ENCODE data around the gene GRID2.

The GRID2 gene

DNA sequence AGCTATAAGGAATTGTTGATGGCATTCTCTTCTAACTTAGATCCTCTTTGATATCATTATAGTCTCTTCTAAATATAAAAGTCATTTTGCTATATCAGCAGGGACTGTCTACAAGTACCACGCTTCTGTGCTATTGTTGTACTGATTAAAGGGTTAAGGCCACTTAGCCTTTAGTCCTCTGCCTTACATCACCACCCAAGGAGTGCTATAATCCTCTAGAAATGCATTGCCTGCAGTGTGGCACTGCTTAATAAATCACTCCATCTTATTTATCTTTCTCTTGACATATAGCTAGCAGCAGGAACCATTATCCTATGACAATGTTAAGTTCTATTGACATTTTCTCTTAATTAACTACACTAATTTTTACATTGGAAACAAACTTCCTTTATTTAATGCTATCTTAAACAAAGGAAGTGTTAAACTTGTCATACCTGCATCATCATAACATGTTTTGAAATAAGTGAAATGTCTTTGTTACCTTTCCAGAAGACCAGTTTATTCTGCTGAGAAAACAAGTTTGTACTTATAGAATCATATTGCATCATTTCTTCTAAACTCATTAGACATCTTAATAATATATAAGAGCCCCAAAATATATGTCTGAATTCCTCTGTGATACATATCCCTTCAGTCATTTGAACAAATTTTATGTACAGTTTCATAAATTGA lies 1163.9 kb downstream of the GRID2 start:
- TF ChIP-seq POLR2A (IDR thresholded peaks at IDR 0.05; ENCODE audit: low read depth, low read length) = no peak
- TF ChIP-seq TAF1 (IDR thresholded peaks at IDR 0.05; ENCODE audit: borderline replicate concordance, low read depth, low read length) = no peak
- TF ChIP-seq POLR2AphosphoS5 (IDR thresholded peaks at IDR 0.05; ENCODE audit: low read depth, low read length) = no peak
- no peak for FAIRE-seq
- no peak for DNase-seq (ENCODE audit: insufficient read length)

DNA sequence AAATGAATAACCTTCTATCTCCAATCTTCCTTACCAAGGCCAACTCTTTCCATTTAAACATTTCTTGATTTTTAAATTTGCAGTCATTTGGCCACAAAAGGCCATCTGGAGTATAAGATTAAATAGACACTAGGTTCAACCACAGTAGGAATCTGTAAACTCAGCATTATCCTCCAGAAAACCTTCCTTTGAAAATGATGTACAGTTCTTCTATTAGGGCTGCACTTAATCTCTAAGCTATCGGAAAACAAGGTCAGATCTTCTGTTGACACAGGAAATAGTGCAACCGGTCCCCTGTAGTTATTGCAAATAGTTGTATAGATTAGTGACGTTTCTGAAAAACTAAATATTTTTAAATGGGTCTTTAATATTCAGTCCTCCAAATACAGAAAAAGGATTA lies 1165.8 kb downstream of the GRID2 start:
- FAIRE-seq (no peak), DNase-seq (ENCODE audit: insufficient read length) (no peak)
- TF ChIP-seq POLR2AphosphoS5 (IDR thresholded peaks at IDR 0.05; ENCODE audit: low read depth, low read length) (no peak), POLR2A (IDR thresholded peaks at IDR 0.05; ENCODE audit: low read depth, low read length) (no peak), TAF1 (IDR thresholded peaks at IDR 0.05; ENCODE audit: borderline replicate concordance, low read depth, low read length) (no peak)

DNA sequence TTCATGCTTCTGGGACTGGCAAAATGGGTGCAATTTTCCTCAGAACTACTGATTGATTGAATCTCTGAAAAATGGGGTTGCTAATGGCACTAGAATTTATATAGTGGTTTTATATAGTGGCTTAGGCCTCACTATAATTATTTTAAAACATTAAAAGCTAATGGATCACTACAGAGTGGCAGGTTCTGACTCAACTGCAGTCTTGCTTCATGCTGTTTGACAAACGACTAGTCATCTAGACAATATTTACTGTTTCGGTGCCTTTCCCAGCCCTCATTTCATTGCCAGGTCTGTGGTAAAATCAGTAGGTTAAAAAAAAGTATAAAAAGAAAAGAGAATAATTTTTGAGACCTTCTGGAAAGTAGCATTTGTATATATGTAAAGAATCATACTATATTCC lies 1172.0 kb downstream of the GRID2 start:
- DNase-seq (ENCODE audit: insufficient read length) (no peak), FAIRE-seq (no peak)
- no peak for TF ChIP-seq POLR2AphosphoS5 (IDR thresholded peaks at IDR 0.05; ENCODE audit: low read depth, low read length)
- TF ChIP-seq POLR2A (IDR thresholded peaks at IDR 0.05; ENCODE audit: low read depth, low read length) = no peak
- no peak for TF ChIP-seq TAF1 (IDR thresholded peaks at IDR 0.05; ENCODE audit: borderline replicate concordance, low read depth, low read length)

DNA sequence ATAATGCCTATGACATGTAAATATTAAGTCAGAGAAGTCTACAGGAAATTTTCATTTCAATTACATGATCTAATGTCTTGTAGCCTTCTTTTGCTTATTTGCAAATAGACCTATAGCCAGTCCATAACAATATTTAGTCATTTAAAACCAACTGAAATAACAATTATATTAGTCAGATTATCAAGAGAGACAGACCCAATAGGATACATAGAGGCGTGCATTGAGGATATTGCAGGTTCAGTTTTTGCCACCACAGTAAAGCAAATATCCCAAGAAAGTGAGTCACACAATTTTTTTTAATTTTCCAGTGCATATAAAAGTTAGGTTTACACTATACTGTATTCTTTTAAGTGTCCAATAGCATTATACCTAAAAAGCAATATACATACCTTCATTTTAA lies 1175.0 kb downstream of the GRID2 start:
- DNase-seq (ENCODE audit: insufficient read length) (no peak), FAIRE-seq (no peak)
- TF ChIP-seq TAF1 (IDR thresholded peaks at IDR 0.05; ENCODE audit: borderline replicate concordance, low read depth, low read length) = no peak
- no peak for TF ChIP-seq POLR2A (IDR thresholded peaks at IDR 0.05; ENCODE audit: low read depth, low read length)
- no peak for TF ChIP-seq POLR2AphosphoS5 (IDR thresholded peaks at IDR 0.05; ENCODE audit: low read depth, low read length)

DNA sequence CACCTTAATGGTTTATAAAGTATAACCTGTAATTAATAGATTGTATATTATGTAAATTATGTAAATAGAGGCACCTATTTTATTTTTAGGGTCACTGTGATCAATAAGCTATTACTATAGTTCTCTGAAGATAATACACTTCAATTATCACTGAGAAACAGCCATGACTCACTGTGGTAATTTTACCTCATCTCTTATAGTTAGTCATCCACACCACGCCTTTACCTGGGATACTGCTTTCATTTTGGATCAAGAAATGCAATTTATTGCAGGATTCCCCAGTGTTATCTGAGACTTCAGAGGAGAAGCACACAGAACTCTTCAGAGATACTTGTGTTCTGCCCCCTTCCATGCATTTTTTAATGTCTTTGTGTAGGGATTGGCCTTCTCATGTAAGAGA lies 1176.7 kb downstream of the GRID2 start:
- TF ChIP-seq TAF1 (IDR thresholded peaks at IDR 0.05; ENCODE audit: borderline replicate concordance, low read depth, low read length) (no peak), POLR2AphosphoS5 (IDR thresholded peaks at IDR 0.05; ENCODE audit: low read depth, low read length) (no peak), POLR2A (IDR thresholded peaks at IDR 0.05; ENCODE audit: low read depth, low read length) (no peak)
- FAIRE-seq (no peak), DNase-seq (ENCODE audit: insufficient read length) (no peak)

DNA sequence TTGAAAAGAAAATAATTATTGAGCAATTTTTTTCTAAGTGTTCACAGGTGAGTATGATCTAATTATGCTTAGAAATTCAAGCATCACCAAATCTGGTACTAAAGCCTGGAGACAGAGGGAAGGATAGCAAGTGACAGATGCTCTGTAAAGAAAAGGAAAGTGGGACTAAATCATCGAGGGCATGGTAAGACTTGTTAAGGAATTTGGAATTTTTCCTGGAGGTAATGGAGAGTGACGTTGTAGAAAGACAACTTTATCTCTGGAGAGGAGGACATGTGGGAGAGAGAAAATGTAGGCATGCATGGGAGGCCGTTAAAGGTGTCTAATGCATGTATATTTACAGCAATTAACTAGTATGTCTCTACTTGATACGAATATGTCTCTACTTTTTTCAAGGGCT lies 1191.6 kb downstream of the GRID2 start:
- TF ChIP-seq POLR2AphosphoS5 (IDR thresholded peaks at IDR 0.05; ENCODE audit: low read depth, low read length) (no peak), TAF1 (IDR thresholded peaks at IDR 0.05; ENCODE audit: borderline replicate concordance, low read depth, low read length) (no peak), POLR2A (IDR thresholded peaks at IDR 0.05; ENCODE audit: low read depth, low read length) (no peak)
- FAIRE-seq (no peak), DNase-seq (ENCODE audit: insufficient read length) (no peak)

DNA sequence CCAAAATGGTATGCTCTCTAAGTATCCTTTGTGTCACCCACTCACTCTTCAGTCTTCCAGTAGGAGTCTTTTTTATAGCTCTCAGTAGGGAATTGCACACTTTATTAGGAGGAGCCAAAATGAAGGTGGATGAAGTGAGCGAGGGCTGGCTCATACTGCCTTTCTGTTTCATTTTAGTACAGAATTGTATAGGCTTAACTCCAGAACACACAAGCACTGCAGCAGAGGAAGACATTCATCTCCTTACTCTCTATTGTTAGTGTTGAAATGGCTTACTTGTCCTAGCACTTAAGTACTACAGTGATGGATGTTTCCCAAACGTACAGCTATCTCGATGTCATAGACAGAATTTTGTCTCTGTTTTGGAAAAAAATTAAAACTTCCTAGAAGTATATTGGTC lies 1197.5 kb downstream of the GRID2 start:
- no peak for DNase-seq (ENCODE audit: insufficient read length)
- TF ChIP-seq TAF1 (IDR thresholded peaks at IDR 0.05; ENCODE audit: borderline replicate concordance, low read depth, low read length) (no peak), POLR2A (IDR thresholded peaks at IDR 0.05; ENCODE audit: low read depth, low read length) (no peak), POLR2AphosphoS5 (IDR thresholded peaks at IDR 0.05; ENCODE audit: low read depth, low read length) (no peak)

DNA sequence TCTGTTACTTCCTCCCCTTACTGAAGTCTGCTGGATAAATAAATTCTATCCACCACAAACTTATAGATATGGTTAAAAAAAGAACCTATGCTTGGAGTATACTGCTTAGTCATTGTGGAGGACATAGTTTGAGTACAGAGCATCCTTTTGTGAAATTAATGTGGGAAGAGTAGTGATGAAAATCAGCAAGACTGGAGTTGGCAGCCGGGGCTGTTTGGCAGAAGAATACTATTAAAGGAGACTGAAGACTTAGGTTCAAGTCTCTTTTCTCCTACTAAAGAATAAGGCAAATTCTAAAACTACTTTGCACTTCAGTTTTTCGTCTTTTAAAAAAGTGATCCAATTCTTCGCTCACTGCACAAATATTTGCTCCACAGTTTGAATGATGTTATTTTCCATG lies 1198.2 kb downstream of the GRID2 start:
- FAIRE-seq (no peak), DNase-seq (ENCODE audit: insufficient read length) (no peak)
- TF ChIP-seq POLR2AphosphoS5 (IDR thresholded peaks at IDR 0.05; ENCODE audit: low read depth, low read length) (no peak), POLR2A (IDR thresholded peaks at IDR 0.05; ENCODE audit: low read depth, low read length) (no peak), TAF1 (IDR thresholded peaks at IDR 0.05; ENCODE audit: borderline replicate concordance, low read depth, low read length) (no peak)

More for the DNA sequence above, 1197.5 kb downstream of the GRID2 start:
- FAIRE-seq = no peak

DNA sequence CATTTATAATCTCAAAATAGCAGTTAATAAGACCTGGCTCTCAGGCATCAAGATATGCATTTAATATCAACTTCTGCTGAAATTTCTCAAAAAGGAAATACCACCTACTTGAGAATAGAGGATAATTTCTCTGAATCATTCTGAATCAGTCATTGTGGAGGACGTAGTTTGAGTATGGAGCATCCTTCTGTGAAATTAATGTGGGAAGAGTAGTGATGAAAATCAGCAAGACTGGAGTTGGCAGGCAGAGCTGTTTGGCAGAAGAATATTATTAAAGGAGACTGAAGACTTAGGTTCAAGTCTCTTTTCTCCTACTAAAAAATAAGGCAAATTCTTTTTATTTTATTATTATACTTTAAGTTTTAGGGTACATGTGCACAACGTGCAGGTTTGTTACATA lies 1199.2 kb downstream of the GRID2 start:
- no peak for TF ChIP-seq POLR2AphosphoS5 (IDR thresholded peaks at IDR 0.05; ENCODE audit: low read depth, low read length)
- no peak for TF ChIP-seq TAF1 (IDR thresholded peaks at IDR 0.05; ENCODE audit: borderline replicate concordance, low read depth, low read length)
- TF ChIP-seq POLR2A (IDR thresholded peaks at IDR 0.05; ENCODE audit: low read depth, low read length) = no peak
- DNase-seq (ENCODE audit: insufficient read length) (no peak), FAIRE-seq (no peak)

DNA sequence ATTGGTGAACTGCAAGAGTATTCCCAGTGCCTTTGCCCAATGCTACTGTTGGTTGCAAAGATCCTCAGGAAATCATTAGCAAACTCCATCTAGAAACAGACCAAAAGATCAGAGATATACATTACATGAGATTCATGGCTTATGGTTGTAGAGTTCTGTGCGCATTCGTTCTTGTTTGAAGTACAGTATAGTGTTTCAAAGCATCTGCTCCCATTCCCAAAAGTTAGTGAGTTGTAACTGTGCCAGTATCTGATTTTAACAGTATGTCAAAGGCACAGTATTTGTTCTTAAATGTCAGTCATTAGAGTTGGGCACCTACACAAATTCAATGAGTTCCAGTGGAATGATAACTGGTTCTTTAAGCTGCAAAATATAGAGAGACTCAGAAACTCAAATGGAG lies 1210.1 kb downstream of the GRID2 start:
- DNase-seq (ENCODE audit: insufficient read length) (no peak), FAIRE-seq (no peak)
- no peak for TF ChIP-seq POLR2AphosphoS5 (IDR thresholded peaks at IDR 0.05; ENCODE audit: low read depth, low read length)
- no peak for TF ChIP-seq POLR2A (IDR thresholded peaks at IDR 0.05; ENCODE audit: low read depth, low read length)
- TF ChIP-seq TAF1 (IDR thresholded peaks at IDR 0.05; ENCODE audit: borderline replicate concordance, low read depth, low read length) = no peak

DNA sequence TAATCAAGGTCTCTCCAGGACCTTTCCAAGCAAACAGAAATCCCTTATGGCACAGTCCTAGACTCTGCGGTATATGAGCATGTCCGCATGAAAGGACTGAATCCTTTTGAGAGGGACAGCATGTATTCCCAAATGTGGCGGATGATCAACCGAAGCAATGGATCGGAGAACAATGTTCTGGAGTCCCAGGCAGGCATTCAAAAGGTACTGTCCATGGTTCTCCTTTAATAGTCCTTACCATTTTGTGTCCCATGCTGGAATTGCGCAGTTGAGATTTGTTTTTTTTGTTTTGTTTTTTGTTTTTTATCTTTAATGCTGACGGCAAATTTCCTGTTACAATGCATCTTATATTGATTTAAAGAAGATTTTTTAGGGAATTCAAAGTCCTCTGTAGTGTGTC lies 1211.4 kb downstream of the GRID2 start:
- DNase-seq (ENCODE audit: insufficient read length) (no peak), FAIRE-seq (no peak)
- TF ChIP-seq POLR2AphosphoS5 (IDR thresholded peaks at IDR 0.05; ENCODE audit: low read depth, low read length) = no peak
- no peak for TF ChIP-seq POLR2A (IDR thresholded peaks at IDR 0.05; ENCODE audit: low read depth, low read length)
- no peak for TF ChIP-seq TAF1 (IDR thresholded peaks at IDR 0.05; ENCODE audit: borderline replicate concordance, low read depth, low read length)

DNA sequence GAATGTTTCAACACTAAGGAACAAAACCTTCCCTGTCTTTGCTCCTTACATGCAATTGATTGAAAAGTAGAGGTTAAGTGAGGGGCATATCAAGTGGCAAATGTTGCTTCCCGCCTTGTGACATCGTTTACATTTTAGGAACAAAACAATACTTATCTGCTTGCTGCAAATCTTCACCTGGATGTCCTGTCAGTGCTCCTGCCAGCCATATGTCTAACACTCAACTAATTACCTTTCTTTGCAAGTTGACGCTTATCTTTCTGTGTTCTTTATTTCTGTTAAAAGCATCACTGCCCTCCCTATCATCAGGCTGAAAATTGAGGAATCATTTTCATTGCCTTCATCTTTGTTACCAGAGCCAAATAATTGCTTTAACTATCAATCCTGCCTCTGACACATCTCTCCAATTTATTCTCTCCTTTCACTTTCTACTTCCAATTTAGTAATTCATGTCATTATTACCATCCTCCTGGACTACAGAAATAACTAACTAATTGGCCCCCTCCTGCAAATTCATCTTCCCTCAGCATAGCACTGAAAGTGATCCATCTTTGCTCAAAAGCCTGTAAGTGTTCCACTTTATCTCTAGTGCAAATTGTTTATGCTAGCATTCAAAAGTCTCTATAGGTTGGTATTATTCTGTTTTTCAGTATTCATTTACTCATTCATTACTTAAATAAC lies 1226.1 kb downstream of the GRID2 start:
- FAIRE-seq = no peak
- DNase-seq (ENCODE audit: insufficient read length) = no peak
- no peak for TF ChIP-seq TAF1 (IDR thresholded peaks at IDR 0.05; ENCODE audit: borderline replicate concordance, low read depth, low read length)
- TF ChIP-seq POLR2AphosphoS5 (IDR thresholded peaks at IDR 0.05; ENCODE audit: low read depth, low read length) = no peak
- no peak for TF ChIP-seq POLR2A (IDR thresholded peaks at IDR 0.05; ENCODE audit: low read depth, low read length)
